GM12872 (cell line): ENCODE measurements around the gene ALDH8A1.

ENCODE experiments used
- TF ChIP-seq, protein P1 (sequence below): IDR thresholded peaks from 3 replicates; pipeline ENCODE4 v1.5.1; 2011; ENCODE audit warnings: low read depth, mild to moderate bottlenecking, low read length, moderate library complexity; ENCODE audit not compliant: insufficient read depth

The ALDH8A1 gene

DNA sequence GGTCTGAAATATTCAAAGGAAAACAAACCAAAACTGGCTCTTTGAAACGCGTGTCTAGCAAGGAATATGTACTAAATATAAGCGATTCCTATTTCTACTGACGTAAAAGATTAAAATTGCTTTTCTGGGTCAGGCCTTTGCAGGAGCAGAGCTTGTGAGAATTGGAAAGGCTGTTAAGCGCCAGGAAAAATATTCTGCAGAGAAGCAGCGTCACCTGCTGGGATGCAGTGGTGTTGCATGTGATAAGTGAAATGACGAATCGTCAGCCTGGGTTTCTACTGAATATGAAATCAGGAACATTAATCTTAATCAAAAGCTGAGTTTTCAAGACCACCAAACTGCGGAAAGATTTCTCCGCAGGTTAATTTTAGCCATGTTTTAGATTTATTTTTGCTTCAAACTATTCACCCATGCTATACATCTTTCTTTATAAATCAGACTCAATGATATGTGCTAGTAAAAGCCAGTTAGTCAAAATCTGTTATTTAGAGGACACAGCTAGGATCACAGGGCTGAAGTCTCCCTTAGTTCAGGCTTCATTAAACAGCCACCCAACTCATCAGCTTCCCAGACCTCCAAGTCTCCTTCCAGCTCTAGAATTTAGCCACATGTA lies 67.4 kb downstream of the ALDH8A1 start:
- TF ChIP-seq, protein P1, sequence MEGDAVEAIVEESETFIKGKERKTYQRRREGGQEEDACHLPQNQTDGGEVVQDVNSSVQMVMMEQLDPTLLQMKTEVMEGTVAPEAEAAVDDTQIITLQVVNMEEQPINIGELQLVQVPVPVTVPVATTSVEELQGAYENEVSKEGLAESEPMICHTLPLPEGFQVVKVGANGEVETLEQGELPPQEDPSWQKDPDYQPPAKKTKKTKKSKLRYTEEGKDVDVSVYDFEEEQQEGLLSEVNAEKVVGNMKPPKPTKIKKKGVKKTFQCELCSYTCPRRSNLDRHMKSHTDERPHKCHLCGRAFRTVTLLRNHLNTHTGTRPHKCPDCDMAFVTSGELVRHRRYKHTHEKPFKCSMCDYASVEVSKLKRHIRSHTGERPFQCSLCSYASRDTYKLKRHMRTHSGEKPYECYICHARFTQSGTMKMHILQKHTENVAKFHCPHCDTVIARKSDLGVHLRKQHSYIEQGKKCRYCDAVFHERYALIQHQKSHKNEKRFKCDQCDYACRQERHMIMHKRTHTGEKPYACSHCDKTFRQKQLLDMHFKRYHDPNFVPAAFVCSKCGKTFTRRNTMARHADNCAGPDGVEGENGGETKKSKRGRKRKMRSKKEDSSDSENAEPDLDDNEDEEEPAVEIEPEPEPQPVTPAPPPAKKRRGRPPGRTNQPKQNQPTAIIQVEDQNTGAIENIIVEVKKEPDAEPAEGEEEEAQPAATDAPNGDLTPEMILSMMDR, result peak; percentile 95

DNA sequence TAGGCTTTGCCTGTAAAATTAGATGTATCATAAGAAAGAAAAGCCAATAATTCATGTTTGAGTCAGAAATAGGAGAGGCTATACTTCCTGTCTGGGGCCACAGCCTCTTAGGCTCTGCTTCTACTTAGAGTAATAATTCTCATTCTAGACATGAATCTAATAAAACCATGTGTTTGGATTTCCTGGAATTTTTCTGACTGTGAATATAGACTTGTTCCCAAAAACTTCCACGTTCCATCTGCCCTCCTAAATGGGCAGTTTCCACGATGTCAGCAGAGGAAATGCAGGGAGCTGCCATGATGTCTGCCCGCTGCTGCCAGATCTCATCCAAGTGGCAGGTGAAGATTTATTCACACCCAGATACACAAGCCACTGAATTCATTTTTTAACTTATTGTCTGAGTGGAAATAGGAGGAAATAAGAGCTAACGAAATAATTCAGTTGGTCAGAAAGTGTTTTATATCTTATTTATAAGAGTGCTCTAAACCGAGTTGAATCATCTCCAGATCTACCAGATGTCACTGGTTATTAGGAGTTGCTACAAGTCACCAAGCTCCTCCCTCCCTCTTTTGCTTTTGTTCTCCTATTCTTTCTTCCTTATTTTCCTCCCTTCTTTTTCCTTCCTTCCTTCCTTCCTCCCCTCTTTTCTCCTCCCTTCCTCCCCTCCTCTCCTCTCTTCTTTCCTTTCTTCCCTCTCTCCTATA lies 69.3 kb downstream of the ALDH8A1 start:
- TF ChIP-seq, protein P1, result no peak

DNA sequence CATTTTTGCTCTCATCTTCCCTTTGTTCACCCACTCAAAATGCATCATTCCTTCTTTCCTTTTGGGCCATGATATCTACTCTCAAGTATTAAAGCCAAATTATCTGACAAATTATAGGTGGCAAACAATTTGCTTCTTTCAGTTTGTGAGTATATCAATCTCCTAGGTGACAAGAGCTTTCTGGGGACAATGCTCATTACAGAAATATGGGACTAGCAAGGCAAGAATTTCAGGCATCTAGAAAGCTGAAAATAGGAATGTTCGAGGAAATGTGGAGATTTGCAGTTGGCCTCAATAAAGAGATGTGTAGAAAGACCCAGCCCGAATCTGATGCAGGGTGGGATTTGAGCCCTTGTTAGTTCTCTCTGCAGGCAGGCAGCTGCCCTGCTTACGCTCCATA lies 71.8 kb downstream of the ALDH8A1 start:
- TF ChIP-seq, protein P1, result no peak

DNA sequence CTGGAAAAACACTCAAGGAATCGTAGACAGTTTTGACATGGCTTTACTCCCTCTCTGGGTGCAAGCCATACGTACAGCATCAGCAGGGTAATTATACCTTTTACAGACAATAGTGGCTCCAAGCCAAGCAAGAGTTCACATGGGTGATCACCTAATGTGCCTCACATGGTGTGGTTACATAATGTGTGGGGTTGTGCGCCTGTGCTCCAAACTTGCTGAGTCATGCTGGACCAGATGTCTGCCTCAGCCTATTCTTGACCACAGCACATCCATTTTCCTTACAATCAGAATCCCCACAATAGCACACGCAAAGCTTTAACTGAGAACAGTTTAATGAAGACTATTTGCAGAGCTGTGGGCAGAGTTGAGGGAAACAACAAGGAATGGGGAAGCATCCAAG lies 74.5 kb downstream of the ALDH8A1 start:
- TF ChIP-seq, protein P1, result no peak

DNA sequence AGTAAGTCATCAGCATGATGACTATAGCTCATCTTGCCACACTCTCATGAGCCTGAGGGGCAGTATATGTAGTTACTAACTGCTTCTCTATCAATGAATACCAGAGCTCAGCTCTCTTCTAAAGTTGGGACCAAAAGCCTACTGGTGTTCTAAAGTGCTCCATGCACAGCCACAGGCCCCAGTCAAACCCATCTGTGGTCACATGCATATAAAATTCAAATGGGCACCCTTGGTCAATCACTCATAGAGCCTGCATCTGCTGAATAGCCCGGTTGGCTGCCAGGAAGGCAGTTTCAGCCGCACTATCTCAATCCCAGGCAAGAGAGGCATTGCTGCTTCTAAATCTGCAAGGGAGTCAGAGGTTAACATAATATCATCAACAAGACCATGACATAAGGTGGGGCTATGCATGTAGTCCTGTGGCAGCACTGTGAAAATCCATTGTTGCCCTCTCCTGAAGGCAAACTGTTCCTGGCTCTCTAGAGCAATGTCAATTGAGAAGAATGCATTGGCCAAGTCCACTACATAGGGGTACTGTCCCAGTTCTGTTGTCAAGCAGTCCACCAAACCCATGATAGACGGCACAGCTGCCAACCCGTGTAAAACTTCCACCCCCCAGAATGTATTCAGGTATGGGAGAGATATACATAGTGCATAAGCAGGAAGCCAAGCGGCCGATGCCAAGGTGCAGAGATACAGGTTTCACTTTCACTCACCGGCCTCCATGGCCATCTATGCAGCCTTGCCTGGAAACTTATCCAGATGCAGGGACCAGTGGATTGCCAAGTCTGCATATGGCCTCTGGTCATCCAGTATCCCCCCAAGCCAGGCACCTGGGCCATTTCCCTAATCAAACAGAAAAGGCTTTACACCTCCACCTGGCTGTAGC lies 76.2 kb downstream of the ALDH8A1 start:
- TF ChIP-seq, protein P1, result peak; percentile 13; the same call in 1 of the 3 replicates

DNA sequence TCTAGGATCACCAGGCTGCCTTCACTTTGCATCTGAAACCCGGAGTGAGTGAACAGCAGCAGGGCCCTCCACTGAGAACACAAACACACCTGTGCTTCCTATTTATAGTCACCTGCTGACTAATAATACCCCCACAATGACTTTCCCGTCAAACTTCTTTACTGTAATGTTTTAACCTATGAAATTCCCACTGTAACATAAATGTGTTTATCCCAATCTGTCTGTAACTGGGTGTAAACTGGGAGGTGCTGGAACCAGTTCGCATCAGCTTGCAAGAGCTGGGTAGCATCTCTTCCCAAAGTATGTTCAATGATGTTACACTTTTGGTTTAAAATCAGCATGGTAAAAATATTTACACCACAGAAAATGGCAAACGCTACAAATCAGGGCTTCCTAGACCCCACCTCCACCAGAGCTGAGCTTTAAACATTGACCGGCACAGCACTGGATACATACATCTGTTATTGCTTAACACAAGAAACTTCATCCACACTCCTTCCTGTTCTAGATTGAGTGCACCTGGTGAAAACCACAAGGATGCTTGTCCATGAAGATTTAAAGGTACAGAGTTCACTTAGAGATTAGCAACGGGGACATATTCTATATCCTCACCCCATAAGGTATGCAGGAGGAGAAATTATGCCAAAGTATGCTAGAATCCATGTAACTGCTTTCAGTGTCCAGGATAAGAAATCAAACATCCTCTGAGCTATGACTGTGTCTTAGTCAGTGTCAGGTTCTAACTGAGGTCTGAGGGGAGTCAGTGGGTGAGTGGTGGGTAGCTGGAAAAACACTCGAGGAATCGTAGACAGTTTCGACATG lies 79.0 kb downstream of the ALDH8A1 start:
- TF ChIP-seq, protein P1, result no peak
